Activated CD8-positive, alpha-beta T cell treated with anti-CD3 and anti-CD28 coated beads for 36 hours (primary cell): ENCODE data around the gene KAZN. TPM values are rescaled to one million over a fixed set of nuclear protein-coding genes. Genes with fewer than 3 reads are reported as not detected.
A peak's percentile ranks its signal among the peaks of the same experiment; 100 is the strongest.

Experiments used
- ATAC-seq: fragments of 200-7000 bp; cut with Tn5 transposase; one replicate; pipeline ENCODE4 v1.10.0; 2021; ENCODE audit warnings: mild to moderate bottlenecking, moderate library complexity
- CTCF ChIA-PET: fragments of 350-600 bp; sonication (Branson Sonifier 250); formaldehyde crosslinking; loops from one replicate; lab custom pipeline; 2021; ENCODE audit warnings: antibody characterized with exemption; lab: Charles Lee
- POLR2A ChIA-PET: fragments of 350-600 bp; sonication (Branson Sonifier 250); formaldehyde crosslinking; loops from one replicate; lab custom pipeline; 2021; ENCODE audit warnings: antibody characterized with exemption; lab: Charles Lee
- DNase-seq: peaks from one replicate; pipeline ENCODE4 v3.0.0-alpha.2; 2020
- H3K27ac Mint-ChIP-seq: one replicate; pipeline ENCODE4 v1.8.0; 2021; ENCODE audit warnings: mild to moderate bottlenecking, mixed read lengths
- H3K27me3 Mint-ChIP-seq: one replicate; pipeline ENCODE4 v1.8.0; 2021; ENCODE audit warnings: mixed read lengths
- H3K36me3 Mint-ChIP-seq: one replicate; pipeline ENCODE4 v1.8.0; 2021; ENCODE audit warnings: low read depth, mixed read lengths
- H3K4me1 Mint-ChIP-seq: one replicate; pipeline ENCODE4 v1.8.0; 2021; ENCODE audit warnings: low read depth, mixed read lengths
- H3K4me3 Mint-ChIP-seq: one replicate; pipeline ENCODE4 v1.8.0; 2021; ENCODE audit warnings: mild to moderate bottlenecking, moderate library complexity, mixed read lengths
- H3K9me3 Mint-ChIP-seq: one replicate; pipeline ENCODE4 v1.8.0; 2021; ENCODE audit warnings: mixed read lengths
- CTCF ChIP-seq: fragments of 200-600 bp; IDR thresholded peaks from one replicate; pipeline ENCODE4 v1.8.0; 2022; ENCODE audit warnings: antibody characterized with exemption, mild to moderate bottlenecking
- intact Hi-C: fragments of 100-400 bp; cut with micrococcal nuclease; formaldehyde crosslinking; loops from one replicate; pipeline ENCODE4 v1.10.0; 2022
- total RNA-seq, 2 experiments: library from RNA; stranded (reverse); gene quantifications; one replicate each; pipeline ENCODE4 v1.2.3, GENCODE V29; 2021

The KAZN gene
- total RNA-seq, 2 experiments from 2014 or later = 1.7 to 1.9 TPM

GRCh38 chr1:15151871-15152270, 553.4 kb downstream of the KAZN start:
- H3K9me3 Mint-ChIP-seq = no peaks in the 10 kb centered on the region
- no peak for DNase-seq
- H3K4me1 Mint-ChIP-seq = peaks cover 19% of the 10 kb centered on the region
- no peak overlapping the region for H3K4me3 Mint-ChIP-seq
- CTCF ChIA-PET = interaction anchor here (0.9 to 3.6 kb wide), 5 partner anchors 23 to 120 kb away, joined by 3 to 18 read pairs (median 5); no protein-coding TSS in a partner anchor
- no peak overlapping the region for H3K27ac Mint-ChIP-seq
- H3K27me3 Mint-ChIP-seq = peaks cover 55% of the 10 kb centered on the region
- no peaks in the 10 kb centered on the region for H3K36me3 Mint-ChIP-seq
- TF ChIP-seq CTCF = no peak
- ATAC-seq = no peak
- POLR2A ChIA-PET = no interaction called here
- intact Hi-C loops = loop anchor here (10.0 kb wide), 1 partner anchor 123 kb away; no protein-coding TSS in a partner anchor

- DNase-seq = peak; percentile 43
- POLR2A ChIA-PET = no interaction called here
- intact Hi-C loops = loop anchor here (10.0 kb wide), 1 partner anchor 122 kb away; no protein-coding TSS in a partner anchor
- CTCF ChIA-PET = interaction anchor here (1.1 to 3.6 kb wide), 5 partner anchors 23 to 96 kb away, joined by 3 to 18 read pairs (median 4); no protein-coding TSS in a partner anchor
- no peaks in the 10 kb centered on the region for H3K9me3 Mint-ChIP-seq
- H3K27me3 Mint-ChIP-seq = peaks cover 53% of the 10 kb centered on the region
- peaks cover 23% of the 10 kb centered on the region for H3K4me1 Mint-ChIP-seq
- H3K36me3 Mint-ChIP-seq = no peaks in the 10 kb centered on the region
- TF ChIP-seq CTCF = no peak
- no peak for ATAC-seq
- H3K4me3 Mint-ChIP-seq = peak overlapping the region; percentile 24
- H3K27ac Mint-ChIP-seq = no peak overlapping the region
Measured at GRCh38 chr1:15152318-15153183, 554.1 kb downstream of the KAZN start.

GRCh38 chr1:15153184-15153841, 554.8 kb downstream of the KAZN start, which contains the start of gene TMEM51:
TMEM51 (plus strand) TSS chr1:15153747; CDS start chr1:15215088, 61,341 bp downstream.
- H3K27ac Mint-ChIP-seq = no peak within 1 kb of the TSS
- ChIA-PET POLR2A (no interaction called here), CTCF (interaction anchor here (0.7 to 3.6 kb wide), 5 partner anchors 24 to 95 kb away, joined by 3 to 18 read pairs (median 4); no protein-coding TSS in a partner anchor)
- H3K4me1 Mint-ChIP-seq = peaks cover 23% of the 10 kb centered on the region
- TF ChIP-seq CTCF = no peak
- H3K4me3 Mint-ChIP-seq = peak within 1 kb of the TSS; percentile 24
- H3K9me3 Mint-ChIP-seq = no peaks in the 10 kb centered on the region
- intact Hi-C loops = loop anchor here (10.0 kb wide), 1 partner anchor 121 kb away; no protein-coding TSS in a partner anchor
- H3K27me3 Mint-ChIP-seq = peaks cover 48% of the 10 kb centered on the region
- no peaks in the 10 kb centered on the region for H3K36me3 Mint-ChIP-seq
- ATAC-seq (peak; percentile 11), DNase-seq (no peak)

GRCh38 chr1:15153842-15154479, 555.5 kb downstream of the KAZN start:
- intact Hi-C loops = loop anchor here (10.0 kb wide), 1 partner anchor 121 kb away; no protein-coding TSS in a partner anchor
- no peaks in the 10 kb centered on the region for H3K9me3 Mint-ChIP-seq
- peaks cover 44% of the 10 kb centered on the region for H3K27me3 Mint-ChIP-seq
- H3K27ac Mint-ChIP-seq = no peak overlapping the region
- TF ChIP-seq CTCF = peak; percentile 68
- H3K4me3 Mint-ChIP-seq = peak overlapping the region; percentile 18
- peak; percentile 43 for DNase-seq
- H3K4me1 Mint-ChIP-seq = peaks cover 23% of the 10 kb centered on the region
- ChIA-PET CTCF (interaction anchor here (0.7 to 3.6 kb wide), 5 partner anchors 25 to 94 kb away, joined by 3 to 18 read pairs (median 4); no protein-coding TSS in a partner anchor), POLR2A (no interaction called here)
- H3K36me3 Mint-ChIP-seq = no peaks in the 10 kb centered on the region
- ATAC-seq = peak; percentile 65
